HG03064 (cell line): ENCODE data around the gene SH3PXD2B.

Experiments used
- ATAC-seq: cut with Tn5 transposase; IDR thresholded peaks from one replicate; pipeline ENCODE4 v1.9.1; 2021; ENCODE audit warnings: low read depth; ENCODE audit not compliant: unreplicated experiment

The SH3PXD2B gene

DNA sequence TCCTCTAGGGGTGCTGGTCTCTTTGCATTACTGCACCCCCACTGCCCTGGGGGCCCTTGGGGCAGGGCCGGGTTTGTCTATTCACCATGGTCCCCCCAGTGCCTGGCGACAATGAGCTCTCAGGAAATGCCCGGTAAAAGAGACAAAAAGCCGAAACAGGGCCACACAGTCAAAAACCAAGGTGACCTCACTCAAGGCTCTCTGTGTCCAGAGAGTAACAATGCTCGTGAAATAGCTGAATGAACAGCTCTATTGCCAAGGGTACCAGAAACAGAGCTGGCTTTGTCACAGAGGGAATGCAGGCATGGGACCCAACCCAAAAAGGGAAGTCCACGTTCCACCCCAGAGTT, 16.0 kb downstream of the SH3PXD2B start:
- no peak for ATAC-seq

DNA sequence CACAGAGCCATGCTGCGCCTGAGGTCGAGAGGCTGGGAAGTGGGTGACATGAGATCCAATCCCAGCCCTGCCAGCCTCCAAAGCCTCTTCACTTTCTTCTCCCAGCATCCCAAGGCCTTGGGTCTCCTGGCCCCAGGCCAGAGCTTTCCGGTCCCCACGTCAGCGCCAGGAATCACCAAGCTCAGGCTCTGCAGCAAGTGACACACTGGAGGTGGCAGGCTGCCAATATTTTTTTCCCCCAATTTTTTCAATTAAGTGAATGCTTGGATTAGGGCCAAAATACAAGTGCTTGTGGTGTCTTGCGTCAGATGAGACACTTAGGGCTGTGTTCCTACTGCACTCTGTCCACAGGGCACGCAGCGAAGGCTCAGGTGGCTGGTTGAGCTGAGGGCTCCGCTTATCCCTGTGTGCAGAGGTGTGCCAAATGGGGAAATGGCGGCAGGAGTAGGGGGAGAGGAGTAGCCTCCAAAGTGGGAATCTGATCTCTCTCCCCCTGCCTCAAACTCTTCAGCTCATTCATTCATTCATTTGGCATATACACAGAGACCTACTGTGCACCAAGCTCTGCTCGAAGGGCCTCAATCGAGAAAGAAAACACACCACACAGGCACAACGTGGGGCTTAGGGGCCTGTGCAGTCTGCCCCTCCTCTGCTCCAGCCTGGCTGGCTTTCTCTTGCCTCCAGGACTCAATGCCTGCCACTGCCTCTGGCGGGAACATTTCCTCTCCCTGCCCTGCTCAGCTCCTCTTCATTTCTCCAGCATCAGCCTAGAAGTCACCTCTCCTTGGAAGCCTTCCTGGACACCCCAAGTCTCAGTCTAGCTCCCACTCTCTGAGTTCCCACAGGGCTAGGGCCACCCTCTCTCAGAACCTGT, 16.6 kb downstream of the SH3PXD2B start:
- no peak for ATAC-seq

DNA sequence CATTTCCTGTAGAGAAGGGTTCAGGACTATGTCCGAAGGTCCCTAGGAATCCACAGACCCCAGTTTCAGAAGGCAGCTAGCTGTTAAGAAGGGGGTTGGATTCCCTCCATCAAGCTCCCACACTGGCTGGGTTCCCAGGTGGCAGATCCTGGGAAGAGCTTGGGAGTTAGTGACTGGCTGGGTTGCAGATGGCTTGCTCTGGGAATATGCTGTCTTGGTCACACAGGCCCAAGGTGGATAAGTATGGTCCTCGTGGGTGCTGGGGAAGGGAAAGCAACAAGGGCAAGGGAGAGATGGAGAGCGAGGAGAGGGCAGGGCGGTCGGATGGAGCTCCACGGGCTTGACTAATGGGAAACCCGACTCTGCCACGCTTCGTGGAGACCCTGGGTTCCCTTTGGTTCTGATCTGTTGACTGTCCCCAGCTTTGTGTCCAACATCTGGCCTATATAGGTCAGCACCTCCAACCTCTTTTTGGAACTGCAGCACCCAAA, 17.4 kb downstream of the SH3PXD2B start:
- ATAC-seq: no peak

DNA sequence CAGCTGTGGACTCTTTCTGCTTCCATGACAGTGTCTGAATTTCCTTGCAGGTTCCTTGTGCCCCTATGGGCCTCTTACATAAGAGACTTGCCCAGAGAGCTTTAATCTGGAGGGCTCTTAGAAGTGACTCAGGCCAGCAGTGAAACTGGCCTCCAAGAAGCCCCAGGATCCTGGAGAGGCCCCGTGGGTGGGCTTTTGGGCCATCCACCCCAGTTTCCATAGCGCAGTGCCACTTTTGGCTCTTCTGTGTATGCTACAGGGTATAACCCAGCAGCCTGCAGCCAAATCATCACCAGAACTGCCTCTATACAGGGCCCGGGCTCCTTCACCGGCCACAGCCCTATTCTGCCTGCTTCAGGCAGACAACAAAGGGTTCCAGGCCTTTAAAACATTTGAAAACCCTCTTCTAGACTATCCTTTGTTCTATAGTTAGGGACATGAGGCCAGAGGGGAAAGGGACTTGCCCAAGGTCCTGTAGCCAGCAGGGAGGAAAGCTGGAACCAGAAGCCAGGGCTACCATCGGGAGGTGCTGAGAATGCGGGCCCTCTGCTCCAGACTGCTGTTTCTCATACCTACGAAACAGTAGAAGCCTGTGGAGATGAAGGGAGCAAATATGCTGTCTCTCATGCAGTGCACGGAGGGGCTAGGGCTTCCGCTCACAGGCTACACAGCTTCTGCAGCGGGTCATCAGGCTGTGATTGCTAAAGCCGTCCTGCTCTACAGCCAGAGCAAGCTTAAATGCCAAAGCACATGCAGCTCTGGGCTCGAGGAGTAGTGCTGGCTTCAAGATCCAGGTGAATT, 18.0 kb downstream of the SH3PXD2B start:
- ATAC-seq: no peak

DNA sequence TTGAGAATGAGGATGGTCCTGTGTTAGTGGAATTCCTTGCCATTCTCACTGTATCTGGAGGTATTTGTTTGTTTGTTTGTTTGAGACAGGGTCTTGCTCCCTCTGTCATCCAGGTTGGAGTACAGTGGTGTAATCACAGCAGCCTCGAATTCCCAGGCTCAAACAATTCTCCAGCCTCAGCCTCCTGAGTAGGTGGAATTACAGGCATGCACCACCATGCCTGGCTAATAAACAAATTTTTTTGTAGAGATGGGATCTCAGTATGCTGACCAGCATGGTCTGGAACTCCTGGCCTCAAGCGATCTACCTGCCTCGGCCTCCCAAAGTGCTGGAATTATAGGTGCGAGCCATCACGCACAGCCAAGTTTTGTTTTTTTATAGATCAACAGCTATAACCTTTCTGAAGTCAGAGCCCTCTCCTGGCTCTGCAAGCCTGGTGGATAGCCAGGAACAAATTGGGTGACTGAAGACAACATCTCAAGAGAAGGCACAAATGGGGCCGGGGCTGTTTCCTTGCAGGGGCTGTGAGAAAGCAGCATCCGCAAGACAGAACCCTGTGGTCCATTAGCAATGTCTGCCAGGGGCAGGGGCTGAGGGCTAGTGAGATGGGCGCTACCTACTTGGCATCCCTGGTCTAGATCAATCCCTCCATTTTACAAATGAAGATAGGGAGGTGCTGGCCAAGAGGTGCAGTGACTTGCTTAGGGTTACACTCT, 18.8 kb downstream of the SH3PXD2B start:
- no peak for ATAC-seq

DNA sequence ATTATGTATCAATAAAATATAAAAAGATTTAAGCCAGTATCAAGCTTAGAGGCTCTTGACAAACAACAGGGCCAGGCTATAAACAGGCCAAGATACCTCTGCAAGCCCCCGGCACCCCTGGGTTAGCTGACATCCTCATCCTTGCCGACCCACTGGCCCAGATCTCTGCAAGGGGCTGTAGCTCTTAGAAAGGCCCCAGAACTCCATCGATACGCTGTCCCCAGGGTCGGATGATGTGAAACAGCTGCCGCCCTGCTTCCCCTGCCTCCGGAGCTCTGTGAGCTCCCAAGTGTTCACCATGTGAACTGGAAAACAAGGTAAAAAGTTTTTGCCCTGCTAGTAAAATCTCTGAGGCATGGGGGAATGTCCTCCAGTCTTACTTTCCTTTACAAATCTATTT, 20.1 kb downstream of the SH3PXD2B start:
- ATAC-seq: no peak

DNA sequence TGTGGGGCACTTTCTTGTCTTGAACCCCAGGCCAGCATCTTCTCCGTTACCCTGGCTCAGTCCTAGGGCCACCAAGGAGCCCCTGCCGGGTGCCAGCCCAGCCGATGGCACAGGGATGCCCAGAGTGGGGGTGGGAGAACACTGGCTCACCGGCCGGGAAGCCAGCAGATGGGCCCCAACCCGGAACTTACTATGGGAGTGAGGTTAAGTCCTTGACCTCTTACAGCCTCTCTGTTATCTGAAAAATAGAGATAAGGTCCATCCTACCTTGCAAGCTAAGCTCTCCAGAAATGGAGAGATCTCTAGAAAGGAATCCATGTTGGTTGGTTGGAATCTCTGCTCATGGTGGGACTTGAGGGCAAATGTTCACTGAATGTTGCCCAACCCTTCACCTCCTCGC, 20.8 kb downstream of the SH3PXD2B start:
- no peak for ATAC-seq

DNA sequence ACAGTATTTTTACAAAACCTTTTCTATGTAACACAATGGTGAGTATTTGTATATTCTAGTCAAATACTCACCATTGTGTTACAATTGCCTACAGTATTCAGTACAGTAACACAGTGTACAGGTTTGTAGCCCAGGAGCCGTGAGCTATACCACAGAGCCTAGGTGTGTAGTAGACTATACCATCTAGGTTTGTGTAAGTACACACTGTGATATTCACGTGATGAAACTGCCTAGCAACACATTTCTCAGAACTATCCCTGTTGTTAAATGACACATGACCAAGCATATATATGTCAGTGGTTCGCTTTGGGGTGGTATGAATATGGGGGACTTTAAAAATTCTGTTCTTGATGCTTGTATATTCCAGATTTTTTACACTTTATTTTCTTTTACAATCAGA, 21.3 kb downstream of the SH3PXD2B start:
- no peak for ATAC-seq

DNA sequence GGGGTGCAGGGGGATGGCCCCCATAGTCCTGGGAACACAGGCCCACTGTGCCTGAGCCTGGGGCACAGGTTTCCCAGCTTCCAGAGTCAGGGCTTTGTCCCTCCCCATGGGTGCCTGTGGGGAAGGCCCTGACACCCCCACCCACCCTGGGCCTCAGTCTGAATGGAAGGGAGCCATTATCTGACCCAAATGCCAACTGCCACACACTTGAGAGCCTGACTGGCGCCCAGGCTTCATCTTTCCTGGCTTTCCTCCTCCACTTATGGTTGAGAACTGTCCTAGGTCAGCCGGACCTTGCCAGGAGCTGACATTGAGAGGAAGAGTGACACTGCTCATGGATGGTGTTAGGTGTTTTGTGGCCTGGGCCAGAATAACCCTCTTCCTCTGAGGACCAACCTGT, 24.0 kb downstream of the SH3PXD2B start:
- ATAC-seq: no peak

DNA sequence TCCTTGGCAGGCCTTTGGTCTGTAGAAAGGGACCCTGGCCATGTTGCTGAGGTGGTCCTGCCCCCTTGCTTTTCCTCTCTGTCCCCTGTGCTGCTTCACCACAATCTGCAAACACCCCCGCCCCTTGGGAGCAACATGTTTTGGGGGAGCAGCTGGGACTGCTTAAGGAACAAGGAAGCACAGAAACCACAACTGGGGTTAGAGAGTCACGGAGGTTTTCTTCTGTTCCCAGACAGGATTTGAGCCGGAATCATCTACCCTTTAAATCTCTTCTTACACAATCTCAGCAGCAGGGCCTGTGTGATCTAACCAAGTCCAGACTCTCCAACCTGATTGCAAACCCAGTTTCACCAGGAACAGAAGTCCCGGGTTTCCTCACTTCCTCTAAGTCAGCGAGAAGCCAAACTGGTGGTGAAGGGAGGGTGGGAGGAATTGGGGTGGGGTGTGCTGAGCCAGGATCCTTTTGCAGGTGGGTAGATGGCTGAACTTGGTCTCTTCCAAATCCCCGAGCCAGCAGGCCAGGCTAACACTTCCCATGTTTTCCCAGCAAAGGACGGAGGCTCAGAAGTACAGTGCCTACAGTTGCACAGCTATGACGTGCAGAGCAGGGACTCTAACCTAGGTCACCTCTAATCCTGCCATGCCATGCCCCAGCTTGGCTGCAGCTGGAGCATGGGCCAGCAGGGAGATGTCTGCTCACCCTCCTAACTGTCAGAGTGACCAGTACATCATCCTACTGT, 25.0 kb downstream of the SH3PXD2B start:
- ATAC-seq: no peak

DNA sequence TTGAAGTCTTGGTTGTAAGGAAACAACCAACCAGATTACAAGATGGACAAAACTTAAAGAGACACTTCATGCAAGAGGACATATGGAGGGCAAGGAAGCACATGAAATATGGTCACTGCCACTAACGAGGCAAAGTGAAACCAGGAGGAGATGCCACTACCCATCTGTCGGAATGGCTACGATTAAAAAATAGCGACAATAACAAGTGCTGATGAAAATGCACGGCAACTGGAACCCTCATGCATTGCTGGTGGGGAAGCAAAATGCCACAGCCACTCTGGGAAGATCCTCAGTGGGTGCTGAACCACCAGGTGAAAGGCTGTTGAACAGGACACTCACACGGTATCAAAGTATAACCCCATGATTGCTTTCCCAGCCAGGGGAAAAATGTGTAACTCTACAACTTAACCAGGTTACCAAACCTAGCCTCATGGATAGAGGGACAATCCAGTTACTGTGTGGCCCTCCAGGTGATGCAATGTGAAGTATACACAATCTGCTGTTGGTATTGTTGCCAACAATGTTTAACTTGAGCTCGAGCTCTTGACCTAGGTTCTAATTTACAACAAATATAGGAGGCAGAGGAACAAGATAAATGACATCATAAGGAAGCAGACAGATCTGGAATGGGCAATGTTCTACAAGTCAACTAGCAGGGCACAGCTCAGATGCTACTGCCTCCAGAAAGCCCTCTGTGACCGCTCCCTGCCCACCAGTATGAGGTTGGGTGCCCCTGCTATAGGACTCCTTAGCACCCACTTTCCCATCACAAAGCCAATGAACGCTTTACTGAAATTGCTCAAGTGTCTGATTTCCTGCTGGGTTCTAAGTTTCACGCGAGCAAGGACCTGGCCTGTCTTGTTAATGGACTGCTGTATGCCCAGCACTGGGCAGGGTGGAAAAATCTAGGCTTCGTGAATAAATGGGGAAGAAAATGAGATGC, 25.8 kb downstream of the SH3PXD2B start:
- no peak for ATAC-seq

DNA sequence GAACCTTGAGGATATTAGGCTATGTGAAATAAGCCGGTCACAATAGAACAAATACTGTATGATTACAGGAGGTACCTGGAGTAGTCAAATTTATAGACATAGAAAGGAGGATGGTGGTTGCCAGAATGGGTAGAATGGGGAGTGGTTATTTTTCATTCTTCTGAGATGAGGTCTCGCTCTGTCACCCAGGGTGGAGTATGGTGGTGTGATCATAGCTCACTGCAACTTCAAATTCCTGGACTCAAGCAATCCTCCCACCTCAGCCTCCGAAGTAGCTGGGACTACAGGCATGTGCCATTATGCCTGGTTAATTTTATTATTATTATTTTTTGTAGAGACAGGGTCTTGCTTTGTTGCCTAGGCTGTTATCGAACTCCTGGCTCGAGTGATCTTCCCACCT, 27.1 kb downstream of the SH3PXD2B start:
- no peak for ATAC-seq

DNA sequence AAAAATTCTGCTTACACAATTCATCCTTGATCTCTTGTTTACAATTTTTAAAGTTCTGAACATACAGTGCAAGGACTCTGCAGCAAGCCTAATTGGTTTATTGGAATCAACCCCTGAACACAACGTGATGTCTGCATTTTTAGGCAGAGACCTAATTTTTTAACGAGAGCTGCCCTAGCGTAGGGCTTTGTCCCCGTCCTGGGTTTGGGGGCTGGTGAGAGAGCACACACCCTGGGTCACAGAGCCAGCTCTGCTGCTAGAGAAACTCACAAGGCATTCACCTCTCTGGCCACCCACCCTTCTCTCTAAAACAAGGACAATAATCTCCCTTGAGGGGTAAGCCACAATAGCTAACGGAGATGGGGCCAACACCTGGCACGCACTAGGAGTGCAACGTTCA, 28.2 kb downstream of the SH3PXD2B start:
- ATAC-seq: no peak

DNA sequence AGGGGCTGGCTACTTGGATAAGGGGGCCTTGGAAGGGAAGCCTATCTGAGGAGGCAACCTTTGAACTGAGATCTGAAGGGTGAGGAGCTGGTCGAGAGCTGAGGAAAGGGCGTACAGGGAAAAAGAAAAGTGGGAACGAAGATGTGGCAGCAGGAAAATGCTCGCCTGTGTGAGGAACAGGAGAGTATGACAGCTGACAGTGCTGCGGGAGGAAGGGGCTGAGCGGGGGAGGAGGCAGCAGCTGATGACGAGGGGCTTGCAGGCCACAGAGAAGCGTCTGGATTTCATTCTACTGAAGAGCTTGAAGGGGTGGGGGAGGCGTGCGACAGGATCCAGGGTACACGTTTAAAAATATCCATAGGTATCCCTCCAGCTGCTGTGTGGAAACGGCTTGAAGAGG, 28.9 kb downstream of the SH3PXD2B start:
- no peak for ATAC-seq

DNA sequence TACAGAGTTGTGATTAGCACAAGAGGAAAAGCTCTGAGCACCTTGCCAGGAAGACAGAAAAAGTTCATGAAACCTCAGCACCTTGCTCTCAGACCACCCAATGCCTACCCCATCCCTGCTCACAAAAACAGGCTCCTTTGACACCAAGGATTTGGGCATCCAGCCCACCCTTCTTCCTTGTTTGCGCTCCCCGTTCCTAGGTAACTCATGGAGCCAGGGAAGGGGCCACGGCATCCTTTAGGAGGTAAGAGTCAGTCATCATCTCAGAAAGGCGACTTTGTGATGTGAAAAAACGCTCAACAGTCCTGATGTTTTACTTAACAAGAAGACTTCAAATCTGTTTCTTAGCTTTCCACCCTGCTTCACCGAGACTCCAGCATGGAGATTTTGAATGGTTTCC, 29.5 kb downstream of the SH3PXD2B start:
- ATAC-seq: no peak

DNA sequence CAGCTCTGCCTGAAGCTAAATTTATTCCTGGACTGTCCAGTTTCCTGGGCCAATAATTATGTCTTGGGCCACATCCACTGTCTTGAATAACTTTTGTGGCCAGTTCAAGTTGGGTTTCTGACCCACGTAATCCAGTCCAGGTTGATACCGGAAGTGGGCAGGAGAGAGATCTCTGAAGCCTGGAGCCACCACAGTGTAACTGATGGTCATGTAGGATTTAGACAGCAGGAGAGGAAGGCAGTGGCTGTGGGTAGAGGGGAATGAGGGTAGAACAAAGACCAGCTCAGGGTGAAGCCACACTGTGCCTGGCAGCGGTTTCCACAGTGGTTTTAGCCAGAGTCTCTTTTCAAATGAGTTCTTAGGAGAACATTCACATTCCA, 30.2 kb downstream of the SH3PXD2B start:
- no peak for ATAC-seq

DNA sequence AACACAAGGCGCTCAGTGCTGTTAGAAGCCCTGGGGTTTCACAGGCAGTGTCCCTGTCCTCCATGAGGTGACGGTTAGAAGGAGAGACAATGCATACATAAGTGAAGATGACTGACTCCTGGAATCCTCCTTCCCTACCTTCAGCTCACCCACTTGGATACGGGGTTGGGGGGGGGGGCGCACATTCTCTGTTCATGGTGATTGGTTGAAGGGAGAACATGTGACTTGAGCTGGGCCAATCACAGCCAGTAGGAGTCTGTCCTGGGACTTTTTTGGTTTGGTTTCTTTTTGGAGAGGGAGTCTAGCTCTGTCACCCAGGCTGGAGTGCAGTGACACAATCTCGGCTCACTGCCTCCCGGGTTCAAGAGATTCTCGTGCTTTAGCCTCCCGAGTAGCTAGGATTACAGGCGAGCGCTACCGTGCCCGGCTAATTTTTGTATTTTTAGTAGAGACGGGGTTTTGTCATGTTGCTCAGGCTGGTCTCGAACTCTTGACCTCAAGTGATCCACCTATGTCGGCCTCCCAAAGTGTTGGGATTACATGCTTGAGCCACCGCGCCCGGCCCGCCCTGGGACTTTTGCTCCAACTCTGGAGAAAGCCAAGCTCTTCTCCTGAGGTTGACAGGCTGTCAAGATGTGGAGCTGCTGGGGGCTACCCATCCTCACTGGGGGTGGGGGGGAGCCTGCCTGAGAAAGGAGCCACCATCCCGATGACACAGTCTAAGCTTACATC, 30.8 kb downstream of the SH3PXD2B start:
- ATAC-seq: no peak

DNA sequence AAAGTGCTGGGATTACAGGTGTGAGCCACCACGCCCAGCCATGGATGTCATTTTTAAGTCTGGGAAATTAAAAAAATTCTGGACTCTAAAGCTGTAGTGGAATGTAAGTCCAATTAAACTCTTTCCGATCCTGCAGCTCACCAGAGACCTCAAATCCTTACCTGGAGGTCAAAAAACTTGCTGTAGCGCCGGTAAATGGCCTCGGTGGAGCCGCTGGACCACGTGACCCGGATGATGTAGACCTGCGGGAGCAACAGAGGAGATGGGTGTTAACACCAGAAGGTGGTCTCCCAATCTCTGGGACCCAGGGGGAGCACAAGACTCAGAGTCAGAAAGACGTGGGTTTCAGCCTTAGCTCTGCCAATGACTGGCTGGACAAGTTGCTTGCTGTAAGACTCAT, 32.1 kb downstream of the SH3PXD2B start:
- ATAC-seq: no peak

DNA sequence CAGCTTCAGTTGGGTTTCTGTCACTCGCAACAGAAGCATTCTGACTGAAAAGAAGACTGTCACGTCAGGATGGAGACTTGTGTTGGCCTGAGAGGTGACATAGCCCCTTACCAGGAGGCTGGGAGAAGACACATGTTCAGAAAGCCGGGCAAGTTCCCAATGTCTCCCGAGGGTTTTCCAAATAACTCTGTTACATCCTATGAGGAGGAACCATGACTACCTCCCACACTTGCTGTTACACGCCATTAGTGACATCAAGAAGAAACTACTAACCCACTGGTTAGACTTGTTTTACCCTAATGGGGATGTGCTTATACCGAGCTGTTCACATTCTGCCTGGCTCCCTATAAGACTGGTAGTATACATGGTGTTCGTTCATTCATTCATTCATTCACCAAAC, 33.3 kb downstream of the SH3PXD2B start:
- no peak for ATAC-seq
